Activated T-helper 1 cell treated with Interleukin-2 at 50 U/mL for 16 hours (primary cell): ENCODE results near the gene CCSER1.
"Not testable (repeated sequence)": the region's sequence is repeated elsewhere in the genome, so short reads cannot be mapped to it uniquely, and the experiment has no call there.

Source experiments
- DNase-seq: peaks from one replicate; pipeline ENCODE4 v3.0.0-alpha.2; 2020; ENCODE audit warnings: low read depth

Gene CCSER1

DNA sequence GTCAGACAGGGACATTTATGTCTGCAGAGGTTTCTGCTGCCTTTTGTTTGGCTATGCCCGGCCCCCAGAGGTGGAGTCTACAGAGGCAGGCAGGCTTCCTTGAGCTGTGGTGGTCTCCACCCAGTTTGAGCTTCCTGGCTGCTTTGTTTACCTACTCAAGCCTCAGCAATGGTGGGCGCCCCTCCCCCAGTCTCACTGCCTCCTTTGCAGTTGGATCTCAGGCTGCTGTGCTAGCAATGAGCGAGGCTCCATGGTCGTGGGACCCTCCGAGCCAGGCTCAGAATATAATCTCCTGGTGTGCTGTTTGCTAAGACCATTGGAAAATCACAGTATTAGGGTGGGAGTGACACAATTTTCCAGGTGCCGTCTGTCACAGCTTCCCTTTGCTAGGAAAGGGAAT, 578.3 kb downstream of the CCSER1 start:
- DNase-seq, result not testable (repeated sequence)

DNA sequence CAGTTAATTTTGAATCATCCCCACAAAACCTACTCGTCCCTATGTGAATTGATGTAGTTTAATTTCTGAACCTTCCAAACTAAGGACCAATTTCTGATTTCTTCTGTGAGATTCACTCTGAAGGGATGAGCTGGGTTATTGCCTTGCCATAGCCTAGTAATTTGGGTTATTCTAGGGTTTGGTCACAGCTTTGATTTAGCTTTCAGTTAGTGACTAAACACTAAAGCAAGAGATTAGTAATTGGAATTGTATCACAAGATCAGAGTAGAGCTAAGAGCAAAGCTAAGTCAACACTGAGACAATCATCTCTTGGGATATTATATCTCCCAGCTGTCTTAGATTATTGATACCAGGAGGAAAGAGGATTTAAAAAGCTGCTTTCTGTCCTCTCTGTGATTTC, 588.0 kb downstream of the CCSER1 start:
- no peak for DNase-seq

DNA sequence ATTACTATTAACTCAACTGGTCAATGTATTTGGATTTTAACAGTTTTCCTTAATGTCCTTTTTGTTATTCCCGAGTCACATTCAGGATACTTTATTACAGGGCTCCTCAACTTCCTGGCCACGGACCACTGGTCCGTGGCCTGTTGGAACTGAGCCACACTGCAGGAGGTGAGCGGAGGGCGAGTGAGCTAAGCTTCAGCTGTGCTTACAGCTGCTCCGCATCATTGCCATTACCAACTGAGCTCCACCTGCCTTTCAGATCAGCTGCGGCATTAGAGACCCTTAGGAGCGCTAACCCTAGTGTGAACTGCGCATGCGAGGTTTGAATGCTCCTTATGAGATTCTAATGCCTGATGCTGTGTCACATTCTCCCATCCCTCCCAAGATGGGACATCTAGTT, 591.7 kb downstream of the CCSER1 start:
- DNase-seq, result no peak

GRCh38 chr4:90727938-90728337, 600.7 kb downstream of the CCSER1 start:
- DNase-seq, result no peak

DNA sequence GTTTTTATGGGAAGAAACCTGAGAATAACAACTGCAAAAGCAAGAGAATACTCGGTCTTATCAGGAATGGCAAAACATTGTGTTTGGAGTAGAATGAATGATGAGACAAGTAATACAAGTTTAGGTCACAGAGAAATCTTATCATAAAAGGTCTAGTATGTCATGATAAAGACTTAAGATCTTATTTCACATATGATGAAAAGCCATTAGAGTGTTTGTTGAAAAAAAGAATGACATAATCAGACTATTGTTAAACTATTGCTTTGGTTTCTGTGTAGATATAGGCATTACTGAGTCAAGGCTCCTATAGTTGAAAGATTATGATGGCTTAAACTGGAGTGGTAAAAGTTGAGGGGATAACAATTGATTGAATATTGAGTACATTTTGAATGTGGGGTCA, 603.6 kb downstream of the CCSER1 start:
- DNase-seq, result no peak

DNA sequence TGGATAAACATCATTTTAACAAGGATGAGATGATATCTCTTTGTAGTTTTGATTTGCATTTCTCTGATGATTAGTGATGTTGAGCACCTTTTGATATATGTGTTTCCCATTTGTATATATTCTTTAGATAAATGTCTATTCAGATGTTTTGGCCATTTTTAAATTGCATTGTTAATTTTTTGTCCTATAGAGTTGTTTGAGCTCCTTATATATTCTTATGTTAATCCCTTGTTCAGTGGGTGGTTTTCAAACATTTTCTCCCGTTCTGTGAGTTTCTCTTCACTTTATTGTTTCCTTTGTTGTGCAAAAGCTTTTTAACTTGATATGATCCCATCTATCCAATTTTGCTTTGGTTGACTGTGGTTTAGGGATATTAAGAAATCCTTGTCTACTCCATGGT, 606.0 kb downstream of the CCSER1 start:
- no peak for DNase-seq

DNA sequence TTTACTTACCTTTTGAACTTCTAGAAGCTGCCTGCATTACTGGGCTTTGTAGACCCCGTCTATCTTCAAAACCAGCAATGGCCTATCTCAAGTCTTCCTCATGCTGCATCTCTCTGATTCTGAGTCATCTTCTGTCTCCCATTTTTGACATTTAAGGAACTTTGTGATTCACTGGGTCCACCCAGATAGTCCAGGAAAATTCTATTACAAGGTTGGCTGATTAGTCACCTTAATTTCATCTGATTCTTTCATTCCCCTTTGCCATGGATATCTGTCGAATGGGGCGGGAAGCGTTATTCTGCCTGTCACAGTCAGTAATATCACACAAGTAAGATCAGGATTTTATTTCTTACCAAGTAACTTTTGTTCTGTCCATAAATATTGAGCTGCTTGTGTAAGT, 618.0 kb downstream of the CCSER1 start:
- DNase-seq, result no peak

DNA sequence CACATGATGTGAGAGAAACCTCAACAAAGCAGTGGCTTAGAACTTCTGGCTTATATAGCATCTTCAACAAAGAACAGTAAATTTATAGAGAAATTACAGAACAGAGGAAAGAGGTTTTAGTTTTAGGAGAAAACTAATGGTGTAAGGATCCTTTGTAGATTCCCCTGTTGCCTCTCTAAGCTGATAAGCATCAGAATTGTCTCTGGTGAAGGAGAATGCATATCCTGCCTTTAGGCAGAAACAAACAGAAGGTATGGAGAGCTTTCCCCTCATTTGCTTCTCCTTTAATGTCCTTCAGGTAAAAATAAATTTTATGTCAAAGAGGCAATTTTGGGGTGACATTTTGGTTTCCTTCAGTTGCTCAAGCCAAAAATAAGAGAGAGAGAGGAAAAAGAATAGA, 625.9 kb downstream of the CCSER1 start:
- DNase-seq, result no peak

- DNase-seq, result no peak
These were observed 630.4 kb downstream of the CCSER1 start for GRCh38 chr4:90757534-90758060.

DNA sequence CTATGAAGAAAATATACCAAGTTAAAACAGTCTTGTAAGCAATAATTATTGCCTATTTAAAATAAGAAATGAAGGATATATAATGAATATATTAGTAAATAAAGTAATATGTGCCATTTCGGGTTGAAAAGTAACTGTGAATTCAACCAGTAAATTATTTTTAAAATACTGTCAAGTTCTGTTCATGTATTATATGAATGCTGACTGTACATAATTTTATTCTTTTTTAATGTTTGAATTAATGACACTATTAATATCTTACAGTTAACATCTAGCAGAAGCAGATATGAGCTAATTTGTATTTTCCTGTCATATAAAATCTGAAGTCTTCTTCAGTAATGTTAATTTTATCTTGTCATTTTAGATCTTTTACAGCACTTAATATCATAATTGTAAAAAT, 632.9 kb downstream of the CCSER1 start:
- DNase-seq, result no peak

DNA sequence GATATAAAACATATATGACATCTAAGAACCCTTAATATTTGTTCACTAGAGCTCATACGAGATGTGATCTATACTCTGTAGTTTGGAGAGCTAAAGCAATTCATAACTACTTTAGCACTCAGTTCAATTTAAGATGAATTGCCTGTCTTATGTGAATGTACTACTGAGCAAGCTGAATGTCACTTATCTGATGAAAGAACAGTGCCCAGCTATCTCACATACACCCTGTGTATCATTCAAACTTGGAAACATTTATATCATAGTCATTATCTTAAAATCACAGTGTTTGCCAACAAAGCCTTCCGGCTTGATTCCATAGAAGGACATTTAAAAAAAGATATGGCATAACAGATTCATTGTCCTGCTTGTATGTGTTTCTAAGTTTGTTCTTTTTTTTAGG, 639.6 kb downstream of the CCSER1 start:
- DNase-seq, result no peak

- no peak for DNase-seq
These were observed 642.1 kb downstream of the CCSER1 start for GRCh38 chr4:90769251-90769650.

DNA sequence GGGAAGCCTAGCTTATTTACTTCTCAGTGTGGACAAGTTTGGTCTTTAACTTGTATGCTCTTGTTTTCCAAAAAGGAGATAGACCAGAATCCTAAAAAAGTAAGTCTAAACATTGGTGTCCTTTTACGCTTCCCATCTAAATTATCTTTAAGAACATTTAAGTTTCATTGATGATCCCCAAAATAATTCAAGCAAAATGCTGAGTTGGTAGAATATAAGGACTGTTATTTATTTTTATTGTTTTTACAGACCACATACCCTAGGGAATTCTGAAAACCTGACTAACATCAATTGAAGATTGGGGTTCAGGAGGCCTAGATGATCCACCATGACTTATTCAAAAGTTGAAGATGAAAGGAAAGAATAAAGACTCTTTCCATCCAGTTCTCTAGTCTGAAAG, 653.0 kb downstream of the CCSER1 start:
- no peak for DNase-seq

- DNase-seq, result no peak
These were observed 659.4 kb downstream of the CCSER1 start for GRCh38 chr4:90786602-90787001.

DNA sequence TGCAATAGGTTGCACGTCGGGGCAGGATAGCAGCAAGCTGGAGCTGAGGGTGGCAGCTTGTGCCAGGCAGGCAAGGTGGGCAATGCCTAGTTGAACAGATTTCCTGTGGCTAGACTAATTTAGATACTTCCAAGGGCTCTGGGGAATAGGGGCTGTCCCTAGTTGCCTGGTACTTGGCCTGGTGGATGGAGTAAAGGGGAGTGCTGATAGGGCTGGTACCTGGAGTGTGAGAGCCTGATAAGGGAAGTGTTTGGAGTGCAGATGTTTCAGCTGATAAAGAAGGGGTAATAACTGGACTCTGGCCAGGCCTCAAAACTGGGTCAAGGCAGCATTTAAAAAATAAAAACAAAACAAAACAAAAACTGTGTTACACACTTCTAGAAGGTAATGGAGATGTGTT, 665.5 kb downstream of the CCSER1 start:
- no peak for DNase-seq

DNA sequence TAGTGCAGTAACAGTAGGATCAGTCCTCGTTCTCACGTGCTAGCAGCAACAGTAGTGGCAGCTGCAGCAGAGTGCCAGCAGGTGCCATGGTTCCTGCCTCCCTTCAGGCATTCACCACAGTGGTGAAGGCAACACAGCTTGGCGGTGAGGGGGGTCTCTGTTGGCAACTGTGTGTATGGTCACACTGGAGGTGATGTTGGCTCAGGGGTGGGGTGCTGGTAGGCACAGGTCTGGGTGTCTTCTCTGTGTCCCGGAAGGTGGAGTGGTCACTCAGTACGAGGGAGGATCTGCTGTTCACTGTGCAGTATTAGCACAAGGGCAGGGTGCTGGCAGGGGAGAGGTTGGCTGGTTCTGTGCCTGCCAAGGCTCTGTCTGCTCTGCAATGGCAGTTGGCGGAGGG, 671.8 kb downstream of the CCSER1 start:
- DNase-seq, result no peak

DNA sequence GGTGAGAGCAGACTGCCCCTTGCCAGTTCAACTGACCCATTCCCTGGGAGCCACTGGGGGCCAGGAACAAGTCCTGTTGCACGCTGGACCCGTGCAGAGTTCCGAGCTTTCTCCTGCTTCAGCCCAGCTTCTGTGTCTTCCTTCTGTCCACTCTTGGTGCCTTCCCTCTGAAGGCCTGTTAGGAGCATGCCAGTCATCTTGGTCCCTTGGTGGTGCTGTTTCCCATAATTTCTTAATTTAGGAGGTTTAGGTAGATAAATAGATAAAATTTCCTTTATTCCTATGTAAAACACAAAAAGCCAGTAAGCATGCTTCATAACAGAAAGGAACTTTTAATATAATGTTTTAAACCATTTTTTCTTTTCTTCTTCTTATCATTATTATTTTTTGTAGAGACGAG, 672.7 kb downstream of the CCSER1 start:
- DNase-seq, result no peak

GRCh38 chr4:90815569-90815968, 688.4 kb downstream of the CCSER1 start:
- DNase-seq, result no peak

DNA sequence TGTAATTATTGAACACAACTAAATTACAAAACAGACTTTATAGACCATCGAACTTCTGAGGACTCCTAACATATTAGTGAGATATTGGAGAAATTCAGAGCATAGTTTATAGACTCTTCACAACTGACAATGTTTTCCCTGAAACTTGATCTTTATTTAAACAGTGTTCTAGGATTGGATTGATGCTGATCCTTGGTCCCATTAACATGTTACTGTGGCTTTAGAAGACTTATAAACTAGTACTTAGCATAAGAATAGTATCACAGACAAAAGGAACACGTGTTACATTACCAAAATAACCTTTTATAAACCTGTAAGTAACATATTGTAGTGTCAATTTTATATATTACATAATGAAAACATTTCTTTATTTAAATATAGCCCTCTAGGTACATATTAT, 689.6 kb downstream of the CCSER1 start:
- DNase-seq, result no peak

DNA sequence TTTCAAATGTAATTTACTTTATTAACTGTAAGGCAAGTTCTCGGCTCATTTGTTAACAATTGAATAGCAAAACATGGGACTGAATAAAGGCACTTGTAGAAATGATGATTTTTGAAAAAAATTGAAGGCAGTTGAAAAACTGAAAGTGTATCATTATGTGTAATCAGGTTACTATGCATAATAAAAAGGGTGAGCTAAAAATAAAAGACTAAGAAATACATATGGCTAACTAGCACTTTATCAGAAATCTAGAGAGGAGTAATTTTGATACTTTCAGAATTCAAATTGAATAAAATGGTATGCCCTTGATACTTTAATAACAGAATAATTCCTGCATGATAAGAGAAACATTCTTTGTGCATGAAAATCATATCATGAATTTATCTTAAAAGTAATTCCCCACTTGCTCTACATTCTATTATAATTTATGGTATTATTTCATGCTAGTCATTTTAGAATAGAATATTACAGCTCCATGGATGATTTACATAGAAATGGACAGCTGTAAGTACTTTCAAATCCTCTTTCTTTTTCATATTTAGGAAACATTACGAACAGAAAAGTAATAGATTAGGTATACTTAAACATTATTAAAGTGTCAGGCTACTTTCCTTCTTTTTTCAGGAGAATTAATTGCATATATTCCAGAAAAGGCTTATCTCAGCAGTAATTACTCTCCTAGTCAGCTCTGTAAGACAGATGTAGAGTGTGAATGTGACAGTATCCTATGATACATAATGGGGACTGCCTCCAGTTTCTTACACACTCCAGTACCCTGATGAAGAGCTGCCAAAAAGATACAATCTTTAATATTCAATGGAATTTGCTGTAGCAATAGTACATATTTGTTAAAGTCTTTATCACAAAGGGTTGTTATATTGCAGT, 697.3 kb downstream of the CCSER1 start:
- no peak for DNase-seq

- DNase-seq, result no peak
These were observed 698.7 kb downstream of the CCSER1 start for GRCh38 chr4:90825849-90826248.

DNA sequence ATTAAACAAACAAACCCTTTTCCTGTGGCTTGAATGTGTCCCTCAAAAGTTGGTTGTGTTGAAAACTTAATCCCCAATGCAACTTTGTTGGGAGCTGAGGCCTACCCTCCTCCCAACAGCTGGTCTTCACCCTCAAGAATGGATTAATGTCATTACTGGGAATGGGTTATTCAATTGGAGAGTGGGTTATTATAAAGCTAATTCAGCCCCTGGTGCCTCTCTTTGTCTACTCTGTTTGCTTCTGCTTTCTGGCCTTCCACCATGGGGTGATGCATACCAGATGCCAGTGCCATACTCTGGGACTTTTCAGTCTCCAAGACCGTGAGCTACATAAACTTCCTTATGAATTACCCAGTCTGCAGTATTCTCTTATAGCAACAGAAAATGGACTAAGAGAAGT, 706.5 kb downstream of the CCSER1 start:
- DNase-seq, result no peak

GRCh38 chr4:90837241-90837640, 710.0 kb downstream of the CCSER1 start:
- DNase-seq, result no peak

DNA sequence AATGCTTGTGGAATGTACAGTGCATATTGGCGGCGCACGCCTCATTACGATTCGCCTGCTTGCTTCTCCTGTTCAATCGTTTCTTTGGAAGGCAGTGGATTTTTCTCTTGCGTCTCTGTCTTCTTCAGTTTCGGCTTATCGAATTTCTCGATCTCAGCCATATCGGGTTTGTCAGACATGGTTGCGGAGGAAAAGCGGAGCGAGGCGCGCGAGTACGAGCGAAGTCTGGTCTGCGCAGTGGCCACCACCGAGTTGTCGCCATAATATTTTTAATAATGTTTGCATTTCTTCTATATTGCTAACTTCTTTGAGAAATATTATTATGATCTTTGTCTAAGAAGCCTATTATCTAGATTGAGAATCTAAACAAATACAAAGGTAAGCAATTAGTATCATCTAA, 711.7 kb downstream of the CCSER1 start:
- DNase-seq, result not testable (repeated sequence)
